GM21423 (cell line): ENCODE measurements around the gene PATL2.
"Not testable (repeated sequence)": the region's sequence is repeated elsewhere in the genome, so short reads cannot be mapped to it uniquely, and the experiment has no call there.

Experiments
- ATAC-seq: cut with Tn5 transposase; IDR thresholded peaks from one replicate; pipeline ENCODE4 v1.9.1; 2021; ENCODE audit warnings: mild to moderate bottlenecking, moderate library complexity; ENCODE audit not compliant: unreplicated experiment

Gene PATL2

DNA sequence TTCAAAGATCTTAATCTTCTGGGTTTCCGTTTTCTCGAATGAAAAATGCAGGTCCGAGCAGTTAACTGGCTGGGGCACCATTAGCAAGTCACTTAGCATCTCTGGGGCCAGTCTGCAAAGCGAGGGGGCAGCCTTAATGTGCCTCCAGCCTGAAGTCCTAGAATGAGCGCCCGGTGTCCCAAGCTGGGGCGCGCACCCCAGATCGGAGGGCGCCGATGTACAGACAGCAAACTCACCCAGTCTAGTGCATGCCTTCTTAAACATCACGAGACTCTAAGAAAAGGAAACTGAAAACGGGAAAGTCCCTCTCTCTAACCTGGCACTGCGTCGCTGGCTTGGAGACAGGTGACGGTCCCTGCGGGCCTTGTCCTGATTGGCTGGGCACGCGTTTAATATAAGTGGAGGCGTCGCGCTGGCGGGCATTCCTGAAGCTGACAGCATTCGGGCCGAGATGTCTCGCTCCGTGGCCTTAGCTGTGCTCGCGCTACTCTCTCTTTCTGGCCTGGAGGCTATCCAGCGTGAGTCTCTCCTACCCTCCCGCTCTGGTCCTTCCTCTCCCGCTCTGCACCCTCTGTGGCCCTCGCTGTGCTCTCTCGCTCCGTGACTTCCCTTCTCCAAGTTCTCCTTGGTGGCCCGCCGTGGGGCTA is at the start of gene PATL2, which contains the start of gene B2M:
Gene PATL2 (minus strand): TSS at position 228 of the 647 bp plus-strand sequence. CDS start 34,833 bp downstream, outside the sequence.
Gene B2M (plus strand): TSS at position 422 of the 647 bp plus-strand sequence. CDS start 30 bp downstream, at position 452.
- peak; percentile 84 for ATAC-seq

DNA sequence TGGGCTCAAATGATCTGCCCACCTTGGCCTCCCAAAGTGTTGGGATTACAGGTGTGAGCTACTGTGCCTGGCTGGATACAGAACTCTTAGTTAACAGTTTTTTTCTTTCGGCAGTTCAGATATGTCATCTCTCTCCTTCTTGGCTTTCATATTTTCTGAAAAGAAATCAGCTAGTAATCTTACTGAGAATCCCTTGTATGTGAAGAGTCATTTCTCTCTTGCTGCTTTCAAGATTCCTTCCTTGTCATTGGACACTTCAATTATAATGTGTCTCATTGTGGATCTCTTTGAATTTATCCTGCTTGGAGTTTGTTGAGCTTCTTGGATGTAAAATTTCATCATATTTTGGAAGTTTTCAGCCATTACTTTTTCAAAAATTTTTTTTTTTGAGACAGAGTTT is 42.2 kb upstream of the PATL2 start:
- no peak for ATAC-seq

DNA sequence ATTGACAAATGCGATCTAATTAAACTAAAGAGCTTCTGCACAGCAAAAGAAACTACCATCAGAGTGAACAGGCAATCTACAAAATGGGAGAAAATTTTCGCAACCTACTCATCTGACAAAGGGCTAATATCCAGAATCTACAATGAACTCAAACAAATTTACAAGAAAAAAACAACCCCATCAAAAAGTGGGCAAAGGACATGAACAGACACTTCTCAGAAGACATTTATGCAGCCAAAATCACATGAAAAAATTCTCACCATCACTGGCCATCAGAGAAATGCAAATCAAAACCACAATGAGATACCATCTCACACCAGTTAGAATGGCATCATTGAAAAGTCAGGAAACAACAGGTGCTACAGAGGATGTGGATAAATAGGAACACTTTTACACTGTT is 32.3 kb upstream of the PATL2 start:
- ATAC-seq: not testable (repeated sequence)

DNA sequence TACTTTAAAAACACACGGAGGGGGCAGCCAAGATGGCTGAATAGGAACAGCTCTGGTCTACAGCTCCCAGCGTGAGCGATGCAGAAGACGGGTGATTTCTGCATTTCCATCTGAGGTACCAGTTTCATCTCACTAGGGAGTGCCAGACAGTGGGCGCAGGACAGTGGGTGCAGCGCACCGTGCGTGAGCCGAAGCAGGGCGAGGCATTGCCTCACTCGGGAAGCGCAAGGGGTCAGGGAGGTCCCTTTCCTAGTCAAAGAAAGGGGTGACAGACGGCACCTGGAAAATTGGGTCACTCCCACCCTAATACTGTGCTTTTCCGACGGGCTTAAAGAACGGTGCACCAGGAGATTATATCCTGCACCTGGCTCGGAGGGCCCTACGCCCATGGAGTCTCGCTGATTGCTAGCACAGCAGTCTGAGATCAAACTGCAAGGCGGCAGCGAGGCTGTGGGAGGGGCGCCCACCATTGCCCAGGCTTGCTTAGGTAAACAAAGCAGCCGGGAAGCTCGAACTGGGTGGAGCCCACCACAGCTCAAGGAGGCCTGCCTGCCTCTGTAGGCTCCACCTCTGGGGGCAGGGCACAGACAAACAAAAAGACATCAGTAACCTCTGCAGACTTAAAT is 28.2 kb upstream of the PATL2 start:
- ATAC-seq: not testable (repeated sequence)

DNA sequence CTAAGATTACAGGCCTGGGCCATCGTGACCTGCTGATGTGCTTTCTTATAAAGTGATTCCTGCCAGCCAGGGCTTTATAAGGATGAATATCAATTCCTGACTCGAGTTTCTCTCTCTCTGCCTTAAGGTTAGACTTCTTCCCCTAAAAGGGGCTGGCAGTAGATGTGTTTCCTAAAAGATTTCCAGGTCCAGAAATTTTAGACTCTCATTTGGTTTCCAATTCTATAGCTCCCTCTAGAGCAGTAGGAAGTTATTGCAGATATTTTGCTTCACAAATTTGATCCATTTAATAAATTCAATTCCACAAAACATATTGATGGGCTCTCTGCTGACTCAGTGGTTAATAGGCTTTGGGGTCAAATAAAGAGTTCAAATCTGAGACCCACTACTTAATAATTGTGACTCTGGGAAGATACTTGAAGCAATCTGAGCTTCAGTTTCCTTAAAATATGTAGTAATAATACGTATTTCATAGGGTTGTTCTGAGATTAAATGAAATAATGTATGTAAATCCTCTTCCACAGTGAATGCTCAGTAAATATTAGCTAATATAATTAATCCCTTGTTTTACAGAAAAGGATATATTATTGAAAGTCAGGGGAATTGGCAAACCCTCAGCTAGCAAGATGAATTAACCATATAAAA is 27.3 kb upstream of the PATL2 start:
- ATAC-seq: no peak

DNA sequence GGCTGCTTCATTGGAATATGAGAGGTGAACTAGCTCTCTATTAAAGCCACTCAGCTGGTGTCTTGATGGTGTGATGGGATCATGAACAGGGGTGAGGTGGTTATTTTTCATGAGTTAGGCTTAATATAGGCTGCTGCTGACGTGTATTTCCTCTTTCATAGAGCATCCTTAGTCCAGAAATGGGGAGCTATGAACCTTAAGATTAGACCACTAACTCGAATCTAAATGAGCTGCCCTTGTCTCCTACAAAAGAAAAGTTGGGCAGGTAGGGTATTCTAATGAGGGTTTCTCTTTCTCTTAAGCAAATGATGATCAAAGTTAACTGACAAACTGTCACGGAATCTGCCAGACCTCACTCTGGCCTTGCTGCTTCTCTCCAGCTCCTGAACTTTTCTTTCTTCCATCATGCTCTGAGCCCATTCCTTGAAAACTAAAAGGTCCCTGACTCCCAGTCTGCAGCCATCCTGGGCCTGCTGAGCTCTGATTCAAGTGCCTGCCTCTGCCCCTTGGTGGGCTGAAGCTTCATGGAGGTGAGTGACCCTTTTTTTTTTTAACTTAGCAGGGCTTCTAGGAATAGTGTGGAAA is 25.1 kb upstream of the PATL2 start, which contains the start of gene TRIM69:
Gene TRIM69 (plus strand): TSS at position 348 of the 585 bp plus-strand sequence. CDS start 177 bp downstream, at position 525.
- peak; percentile 35 for ATAC-seq

DNA sequence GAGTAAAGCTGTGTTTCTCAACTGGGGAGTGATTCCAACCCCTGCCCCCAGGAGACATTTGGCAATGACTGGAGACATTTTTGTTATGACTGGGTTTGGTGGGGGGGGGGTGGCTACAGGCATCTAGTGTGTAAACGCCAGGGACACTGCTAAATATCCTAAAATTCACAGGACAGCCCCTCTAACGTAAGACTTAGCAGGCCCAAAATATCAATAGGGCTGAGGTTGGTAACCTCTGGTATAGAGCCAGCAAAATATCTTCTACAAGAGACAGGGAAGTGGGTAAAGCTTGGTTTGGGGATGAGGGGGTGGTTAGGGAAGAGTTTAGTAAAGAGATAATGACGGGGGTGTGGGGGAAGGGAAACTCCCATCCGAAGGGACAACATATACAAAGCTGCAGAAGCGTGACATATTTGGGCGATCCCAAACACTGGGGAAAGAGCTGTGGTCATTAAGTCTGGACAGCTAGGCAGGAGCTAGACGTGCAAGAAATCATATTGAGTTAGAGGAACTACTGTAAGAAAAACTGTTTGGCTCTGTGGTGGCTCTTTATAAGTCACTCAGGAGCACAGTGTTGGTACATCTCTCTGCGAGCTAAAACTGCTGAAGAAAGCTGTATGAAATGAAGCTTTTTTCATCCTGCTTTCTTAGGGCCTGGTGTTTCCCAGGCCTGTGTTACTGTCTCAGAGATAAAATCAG is 24.5 kb upstream of the PATL2 start:
- peak; percentile 41 for ATAC-seq

DNA sequence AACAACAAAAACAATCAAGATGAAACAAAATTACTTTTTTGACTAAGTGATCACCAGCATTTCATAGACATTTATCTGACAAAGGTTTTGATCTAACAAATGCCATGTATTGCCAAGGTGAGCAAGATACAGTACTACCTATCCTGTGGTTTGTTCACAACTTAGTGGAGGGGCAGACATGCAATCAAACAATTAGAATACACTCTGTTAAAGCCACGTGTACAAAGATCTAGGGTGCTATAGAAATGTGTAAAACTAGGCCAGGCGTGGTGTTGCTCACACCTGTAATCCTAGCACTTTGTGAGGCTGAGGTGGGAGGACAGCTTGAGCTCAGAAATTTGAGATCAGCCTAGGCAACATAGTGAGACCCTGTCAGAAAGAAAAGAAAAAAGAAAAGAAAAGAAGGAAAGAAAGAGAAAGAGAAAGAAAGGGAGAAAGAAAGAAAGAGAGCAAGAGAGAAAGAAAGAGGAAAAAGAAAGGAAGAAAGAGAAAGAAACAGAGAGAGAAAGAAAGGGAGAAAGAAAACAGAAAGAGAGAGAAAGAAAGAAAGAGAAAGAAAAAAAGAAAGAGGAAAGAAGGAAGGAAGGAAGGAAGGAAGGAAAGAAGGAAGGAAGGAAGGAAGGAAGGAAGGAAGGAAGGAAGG is 23.8 kb upstream of the PATL2 start:
- ATAC-seq: no peak

DNA sequence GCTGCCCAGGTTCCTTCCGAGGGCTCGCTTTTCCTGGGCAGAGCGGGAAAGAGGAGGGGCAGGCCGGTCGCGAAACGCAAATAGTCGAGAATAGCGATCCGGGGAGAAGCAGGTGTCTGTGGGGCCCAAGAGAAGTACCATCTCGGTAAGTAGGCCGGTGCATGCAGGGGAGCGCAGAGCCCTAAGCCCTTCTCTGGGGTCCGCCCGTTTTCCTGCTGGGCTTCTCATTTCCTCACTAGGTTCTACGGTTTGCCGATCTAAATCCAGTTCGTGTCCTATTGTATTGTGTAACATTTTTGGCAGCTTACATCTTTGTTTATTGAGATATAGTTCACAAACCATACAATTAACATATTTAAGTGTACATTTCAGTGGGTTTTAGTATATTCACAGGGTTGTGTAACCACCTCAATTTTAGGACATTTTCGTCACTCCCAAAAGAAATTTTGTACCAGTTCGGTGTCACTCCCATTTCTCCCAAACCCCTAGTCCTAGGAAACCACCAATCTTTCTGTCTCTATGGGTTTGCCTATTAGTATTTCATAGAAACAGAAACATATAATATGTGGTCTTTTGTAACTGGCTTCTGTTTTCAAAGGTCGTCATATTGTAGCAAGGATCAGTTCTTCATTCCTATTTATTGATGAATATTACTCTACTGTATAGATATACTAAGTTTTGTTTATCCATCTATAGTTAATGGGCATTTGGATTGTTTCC is 18.4 kb upstream of the PATL2 start:
- no peak for ATAC-seq

DNA sequence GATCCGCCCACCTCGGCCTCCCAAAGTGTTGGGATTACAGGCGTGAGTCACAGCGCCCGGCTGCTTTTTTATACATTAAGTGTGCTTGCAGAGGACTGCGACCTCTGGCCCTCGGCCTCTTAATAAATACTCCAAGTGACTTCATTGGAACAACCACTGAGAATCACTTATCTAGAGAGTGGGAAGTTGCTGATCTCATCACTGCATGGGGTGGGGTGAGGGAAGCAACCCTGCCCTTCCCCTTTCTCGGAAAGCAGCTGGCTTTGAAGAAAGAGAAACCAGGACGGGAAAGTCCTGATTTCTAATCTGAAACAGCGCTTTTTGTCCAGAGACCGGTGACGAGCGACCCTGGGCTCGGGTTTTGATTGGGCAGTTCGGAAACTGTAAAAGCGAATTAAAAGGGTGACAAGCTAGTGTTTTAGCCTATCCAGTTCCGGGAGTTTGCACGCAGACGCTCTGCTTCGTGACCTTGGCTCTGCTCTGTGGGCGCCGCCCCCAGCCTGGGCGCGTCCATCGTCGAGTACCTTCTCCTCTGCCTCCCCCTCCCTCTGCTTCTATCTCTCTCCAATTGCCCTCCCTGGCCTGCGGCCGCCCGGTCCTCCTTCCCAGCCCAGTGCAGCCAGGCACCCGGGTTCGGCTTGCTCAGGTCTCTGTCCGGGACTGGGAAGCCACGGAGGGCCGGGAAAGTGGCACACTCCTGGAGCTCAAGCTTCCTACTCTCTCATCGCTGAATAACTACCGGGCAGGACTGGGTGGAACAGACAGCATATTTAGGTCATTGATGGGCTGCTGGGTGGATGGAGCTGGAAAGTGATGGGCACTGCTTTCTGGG is 17.7 kb upstream of the PATL2 start:
- ATAC-seq: peak; percentile 64

DNA sequence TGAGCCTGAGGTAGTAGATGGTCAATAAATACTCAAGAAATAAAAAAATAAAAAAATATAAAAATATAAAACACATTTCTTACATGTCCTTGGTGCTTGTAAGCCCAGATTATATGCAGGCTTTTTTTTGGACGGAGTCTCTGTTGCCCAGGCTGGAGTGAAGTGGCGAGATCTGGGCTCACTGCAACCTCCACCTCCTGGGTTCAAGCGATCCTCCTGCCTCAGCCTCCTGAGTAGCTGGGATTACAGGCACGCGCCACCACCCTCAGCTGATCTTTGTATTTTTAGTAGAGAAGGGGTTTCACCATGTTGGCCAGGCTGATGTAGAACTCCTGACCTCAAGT is 17.1 kb upstream of the PATL2 start:
- not testable (repeated sequence) for ATAC-seq

DNA sequence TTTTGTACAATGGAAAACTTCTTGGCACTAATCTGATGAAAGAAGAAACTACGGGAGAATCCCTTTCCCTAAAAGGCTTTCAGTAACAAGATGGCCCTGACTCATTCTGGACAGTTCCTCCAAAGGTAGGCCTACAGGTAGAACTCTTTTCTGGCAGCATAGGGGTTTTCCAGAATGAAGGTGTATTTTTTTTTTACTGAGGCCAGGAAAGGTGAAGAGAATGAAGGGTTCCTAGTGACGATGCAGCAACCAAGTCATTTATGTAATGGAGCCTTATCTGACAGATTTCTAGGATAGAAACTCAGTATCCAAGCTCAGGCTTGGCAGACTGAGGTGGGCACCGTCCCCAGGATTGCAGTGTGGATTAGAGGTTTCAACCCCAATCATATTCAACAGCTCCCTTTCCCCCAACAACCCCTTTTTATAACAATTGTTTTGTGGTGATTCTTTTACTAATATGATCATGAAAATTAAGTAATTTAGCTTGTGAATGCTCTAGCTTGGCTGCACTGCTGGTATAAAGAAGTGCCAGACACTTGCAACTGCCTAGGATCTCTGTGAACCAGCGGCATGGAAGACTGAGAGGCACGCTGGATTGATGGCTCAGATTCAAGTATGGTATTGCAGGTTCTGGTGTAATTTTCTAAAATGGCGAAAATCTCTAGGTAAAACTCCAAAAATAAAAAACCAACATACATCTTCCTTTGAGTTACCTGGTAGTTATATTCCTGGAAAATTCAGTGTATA is 16.5 kb upstream of the PATL2 start:
- ATAC-seq: no peak

DNA sequence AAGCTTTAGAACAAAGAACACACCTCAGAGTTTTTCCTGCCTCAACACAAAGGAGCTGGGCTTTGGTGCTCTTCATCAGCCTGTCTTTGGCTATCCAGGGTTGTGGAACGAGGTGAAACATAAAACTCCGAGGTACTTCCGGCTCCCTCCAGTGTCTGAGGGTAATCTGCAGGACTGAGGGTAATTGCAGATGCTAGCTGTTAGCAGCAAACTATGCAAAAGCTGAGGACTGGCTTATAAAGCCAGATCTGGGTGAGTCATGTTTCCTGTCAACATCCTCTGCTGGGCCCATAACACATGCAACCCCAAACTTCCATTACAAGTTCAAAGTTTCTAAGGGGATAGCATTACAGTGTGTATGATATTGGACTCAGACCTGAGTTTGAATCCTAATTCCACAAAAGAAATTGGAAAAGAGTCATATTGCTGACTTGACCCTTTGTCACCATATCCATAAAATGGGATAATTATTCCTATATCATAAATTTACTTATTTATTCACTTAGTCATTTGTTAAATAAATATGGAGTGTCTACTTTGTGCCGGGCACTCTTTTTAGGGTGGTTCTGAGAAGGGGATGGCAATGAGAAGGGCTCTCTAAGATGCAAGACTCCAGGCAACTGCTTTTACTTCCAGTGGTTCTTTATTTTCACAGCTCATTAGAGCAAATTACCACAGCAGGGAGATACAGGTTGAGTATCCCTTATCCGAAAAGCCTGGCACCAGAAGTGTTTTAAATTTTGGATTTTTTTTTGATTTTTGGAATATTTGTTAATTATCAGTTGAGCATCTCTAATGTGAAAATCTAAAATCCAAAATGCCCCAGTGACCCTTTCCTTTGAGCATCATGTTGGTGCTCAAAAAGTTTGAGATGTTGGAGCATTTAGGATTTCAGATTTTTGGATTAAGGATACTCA is 15.7 kb upstream of the PATL2 start:
- peak; percentile 39 for ATAC-seq

DNA sequence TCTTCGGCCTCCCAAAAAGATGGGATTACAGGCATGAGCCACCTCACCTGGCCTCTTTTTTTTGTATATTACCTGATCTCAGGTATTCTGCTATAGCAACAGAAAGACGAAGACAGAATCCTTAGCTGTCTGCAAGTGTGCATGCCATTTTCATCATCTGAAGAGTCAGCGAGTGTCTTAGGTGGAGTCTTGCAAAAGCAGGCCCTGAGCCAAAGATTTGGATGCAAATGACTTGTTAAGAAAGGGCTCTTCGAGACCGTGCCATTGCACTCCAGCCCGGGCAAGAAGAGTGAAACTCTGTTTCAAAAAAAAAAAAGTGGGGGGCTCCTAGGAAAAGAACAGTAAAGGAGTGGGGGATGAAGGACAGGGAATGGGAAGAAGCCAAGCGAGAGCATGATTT is 15.0 kb upstream of the PATL2 start:
- ATAC-seq: no peak

DNA sequence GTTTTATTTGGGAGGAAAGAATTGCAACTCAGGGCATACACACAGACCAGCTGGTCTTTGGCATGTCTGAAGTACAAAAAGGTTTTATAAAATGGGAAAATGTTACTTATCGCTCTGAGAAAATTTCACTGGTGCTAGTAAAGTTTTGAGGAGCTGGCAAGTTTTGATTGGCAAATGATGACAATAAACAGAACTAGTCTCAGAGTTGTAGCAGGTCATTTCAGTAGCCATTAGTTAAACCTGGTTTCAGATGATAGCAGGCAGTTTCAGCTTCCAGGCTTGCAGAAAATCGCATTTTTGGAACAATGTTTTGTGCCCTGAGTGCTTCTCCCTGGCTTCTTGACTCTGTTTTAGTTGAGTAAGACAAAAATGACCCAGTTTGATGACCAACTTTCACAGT is 10.9 kb upstream of the PATL2 start:
- ATAC-seq: no peak

DNA sequence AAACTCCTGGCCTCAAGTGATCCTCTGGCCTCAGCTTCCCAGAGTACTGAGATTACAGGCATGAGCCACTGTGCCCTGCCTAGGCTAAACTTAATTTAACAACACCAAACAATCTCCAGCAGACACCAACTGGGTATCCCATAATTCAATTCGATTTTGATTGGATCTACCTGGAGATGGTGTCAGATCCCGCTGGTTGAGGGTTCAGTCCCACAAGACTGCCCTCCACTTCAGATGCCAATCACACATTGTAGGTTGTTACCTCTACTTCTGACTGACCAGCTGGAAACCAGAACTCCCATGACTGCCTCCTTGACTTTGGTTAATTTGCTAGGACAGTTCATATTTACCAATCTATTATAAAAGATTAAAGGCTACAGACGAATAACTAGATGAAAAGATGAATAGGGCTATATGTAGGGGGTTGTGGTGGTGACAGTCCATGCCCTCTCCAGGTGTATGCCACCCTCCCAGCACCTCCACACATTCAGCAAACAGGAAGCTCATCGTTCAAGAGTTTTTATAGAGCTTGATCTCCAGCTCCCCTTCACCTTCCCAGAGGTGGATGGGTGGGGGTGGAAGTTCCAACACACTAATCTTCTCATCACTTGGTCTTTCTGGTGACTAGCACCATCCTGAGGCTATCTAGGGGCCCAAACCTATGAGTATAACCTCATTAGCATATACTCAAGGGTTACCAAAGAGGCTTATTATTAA is 9.5 kb upstream of the PATL2 start:
- no peak for ATAC-seq

DNA sequence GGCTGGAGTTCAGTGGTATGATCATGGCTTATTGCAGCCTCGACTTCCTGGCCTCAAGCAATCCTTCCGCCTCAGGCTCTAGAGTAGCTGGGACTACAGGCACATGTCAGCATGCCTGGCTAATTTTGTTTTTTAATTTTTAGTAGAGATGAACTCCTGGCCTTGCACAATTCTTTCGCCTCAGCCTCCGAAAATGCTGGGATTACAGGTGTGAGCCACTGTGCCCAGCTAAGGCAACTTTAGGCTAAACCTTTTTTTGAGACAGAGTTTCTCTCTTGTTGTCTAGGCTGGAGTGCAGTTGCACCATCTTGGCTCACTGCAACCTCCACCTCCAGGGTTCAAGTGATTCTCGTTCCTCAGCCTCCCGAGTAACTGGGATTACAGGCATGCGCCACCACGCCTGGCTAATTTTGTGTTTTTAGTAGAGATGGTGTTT is 8.9 kb upstream of the PATL2 start:
- ATAC-seq: not testable (repeated sequence)
